HepG2 (cell line): ENCODE data around the gene BTD. TPM values are rescaled to one million over a fixed set of nuclear protein-coding genes. Genes with fewer than 3 reads are reported as not detected.

Experiments
- ATAC-seq: fragments of 200-7000 bp; cut with Tn5 transposase; 3 replicates; pipeline ENCODE4 v1.9.1; 2020; ENCODE audit warnings: mild to moderate bottlenecking, moderate library complexity
- BruUV-seq: library from RNA; stranded (reverse); fragments of 400-500 nt; replicated peaks from 2 replicates; lab custom pipeline; 2021; lab: Mats Ljungman, UMichigan
- CTCF ChIA-PET: fragments of 300-600 bp; formaldehyde crosslinking; extraction: SDS; loops from one replicate; lab custom pipeline; 2021; ENCODE audit warnings: low total read pairs, inconsistent platforms, low intra/inter-chr PET ratio; lab: Yijun Ruan, JAX
- POLR2A ChIA-PET: fragments of 350-600 bp; sonication (Branson Sonifier 250); formaldehyde crosslinking; loops from one replicate; lab custom pipeline; 2020; ENCODE audit warnings: antibody characterized with exemption, inconsistent platforms; lab: Yijun Ruan, JAX
- DNase-seq: peaks from one replicate; pipeline ENCODE4 v3.0.0-alpha.2; 2015; ENCODE audit warnings: low spot score
- FAIRE-seq: peaks from 3 replicates; lab custom pipeline; 2011; peaks lifted over from hg19 to GRCh38; lab: Jason Lieb, UNC
- H2AFZ ChIP-seq: one replicate; pipeline ENCODE4 v1.6.1; 2011; ENCODE audit warnings: low read length, inconsistent platforms
- H3K27ac ChIP-seq: fragments of 300-600 bp; 3 replicates; pipeline ENCODE4 v1.8.0; 2011; ENCODE audit warnings: mixed run types, mild to moderate bottlenecking, mixed read lengths, low read length, inconsistent platforms; ENCODE audit not compliant: insufficient read depth; ENCODE audit errors: extremely low read length
- H3K27me3 ChIP-seq, 2 experiments: fragments of 200-600 bp in 1 of 2; 2 replicates in 1 of 2; 3 replicates in 1 of 2; pipeline versions ENCODE4 v1.6.0 to v1.8.0; 2011; ENCODE audit warnings: low read length in 2 of 2, mild to moderate bottlenecking in 2 of 2, moderate library complexity in 2 of 2, inconsistent platforms in 1 of 2; ENCODE audit not compliant: insufficient read depth in 2 of 2, control insufficient read depth in 1 of 2
- H3K36me3 ChIP-seq, 2 experiments: fragments of 200-600 bp in 1 of 2; replicated peaks in 1 of 2; 2 replicates in 1 of 2; 3 replicates in 1 of 2; pipeline versions ENCODE4 v1.5.1 to v1.8.0; 2011; ENCODE audit warnings: low read length in 2 of 2, inconsistent platforms in 1 of 2; ENCODE audit not compliant: insufficient read depth in 2 of 2, control insufficient read depth in 1 of 2
- H3K4me1 ChIP-seq: 2 replicates; pipeline ENCODE4 v1.5.1; 2012; ENCODE audit warnings: low read length, inconsistent platforms; ENCODE audit not compliant: insufficient read depth
- H3K4me2 ChIP-seq: 2 replicates; pipeline ENCODE4 v1.6.0; 2011; ENCODE audit warnings: low read depth, low read length, inconsistent platforms
- H3K4me3 ChIP-seq, 3 experiments: fragments of 200-600 bp in 1 of 3; sonication (generic), shearing (Covaris generic) in 1 of 3; replicated peaks in 1 of 3; 2 replicates each; pipeline ENCODE4 v1.5.1; 2011 to 2016; ENCODE audit warnings: low read length in 3 of 3, inconsistent platforms in 2 of 3, low read depth in 2 of 3, mild to moderate bottlenecking in 2 of 3, control low read depth in 1 of 3, mixed read lengths in 1 of 3; ENCODE audit not compliant: insufficient read depth in 1 of 3
- H3K79me2 ChIP-seq: one replicate; pipeline ENCODE4 v1.6.1; 2011; ENCODE audit warnings: low read length, inconsistent platforms; ENCODE audit not compliant: insufficient read depth
- H3K9ac ChIP-seq: 2 replicates; pipeline ENCODE4 v1.6.0; 2011; ENCODE audit warnings: mild to moderate bottlenecking, low read depth, low read length, inconsistent platforms; ENCODE audit not compliant: insufficient read depth
- H3K9me3 ChIP-seq: 2 replicates; pipeline ENCODE4 v1.5.1; 2012; ENCODE audit warnings: mild to moderate bottlenecking, low read length
- H4K20me1 ChIP-seq: 2 replicates; pipeline ENCODE4 v1.6.0; 2011; ENCODE audit warnings: inconsistent platforms, mild to moderate bottlenecking, low read length, moderate library complexity; ENCODE audit not compliant: insufficient read depth
- ARNTL ChIP-seq: sonication (generic); formaldehyde crosslinking; IDR thresholded peaks from 2 replicates; pipeline ENCODE4 v1.4.0; 2020; ENCODE audit warnings: mild to moderate bottlenecking, missing genetic modification reagents
- CEBPB ChIP-seq: IDR thresholded peaks from 2 replicates; pipeline ENCODE4 v1.6.1; 2011; ENCODE audit warnings: low read depth, low read length, improper control_type of control experiment, borderline replicate concordance
- CEBPG ChIP-seq: IDR thresholded peaks from 2 replicates; pipeline ENCODE4 v1.6.1; 2016
- FOXK1 ChIP-seq: sonication (generic); formaldehyde crosslinking; IDR thresholded peaks from 2 replicates; pipeline ENCODE4 v1.4.0; 2020; ENCODE audit warnings: low read depth, missing genetic modification reagents, borderline replicate concordance
- RAD21 ChIP-seq: fragments of 450-650 bp; formaldehyde crosslinking; IDR thresholded peaks from 2 replicates; pipeline ENCODE4 v1.5.0; 2020; ENCODE audit warnings: mild to moderate bottlenecking
- SMC3 ChIP-seq: IDR thresholded peaks from 2 replicates; pipeline ENCODE4 v1.6.1; 2011; ENCODE audit warnings: low read length, improper control_type of control experiment
- STAG1 ChIP-seq: sonication (generic); formaldehyde crosslinking; IDR thresholded peaks from 2 replicates; pipeline ENCODE4 v1.4.0; 2020; ENCODE audit warnings: missing genetic modification reagents
- ZNF331 ChIP-seq: sonication (generic); formaldehyde crosslinking; IDR thresholded peaks from 2 replicates; pipeline ENCODE4 v1.4.0; 2020; ENCODE audit warnings: missing genetic modification reagents
- WGBS: methylation state at CpG from one replicate; pipeline ENCODE4 v1.1.6; 2017; ENCODE audit warnings: low lambda C conversion rate; 5-methylcytosine and 5-hydroxymethylcytosine counted together
- in situ Hi-C: cut with HindIII; loops from 2 replicates; pipeline ENCODE4 v1.10.0; 2017; ENCODE audit warnings: low pct_unique_long_range_greater_than_20kb; ENCODE audit not compliant: extremely low pct_ligation_motif_present
- intact Hi-C: fragments of 100-400 bp; cut with micrococcal nuclease; formaldehyde crosslinking; loops from one replicate; pipeline ENCODE4 v1.10.0; 2022; ENCODE audit not compliant: unreplicated experiment
- polyA plus RNA-seq, 8 experiments: library from polyadenylated mRNA; depleted of rRNA in 3 of 8; stranded (reverse) in 7 of 8; unstranded in 1 of 8; fragments of >200 nt; fragmentation: Illumina TruSeq in 4 of 8; extraction: Trizol in 4 of 8; gene quantifications; 2 replicates each; pipeline versions ENCODE4 v1.2.1 to v1.2.3, GENCODE V29; 2011 to 2016; ENCODE audit warnings: low read depth in 4 of 8, missing spikeins in 1 of 8, mixed read lengths in 1 of 8; ENCODE audit not compliant: insufficient read depth in 1 of 8
- total RNA-seq, 5 experiments: library from RNA; depleted of rRNA; stranded (reverse); fragments of >200 nt; fragmentation: Illumina TruSeq; extraction: Trizol; gene quantifications; 2 replicates each; pipeline ENCODE4 v1.2.3, GENCODE V29; 2016; ENCODE audit warnings: low read depth in 1 of 5
- TF ChIP-seq, protein P1 (sequence below), 2 experiments: sonication (generic) in 1 of 2; formaldehyde crosslinking in 1 of 2; IDR thresholded peaks; 2 replicates each; pipeline versions ENCODE4 v1.5.1 to v1.6.1; 2011 to 2020; ENCODE audit warnings: borderline replicate concordance in 1 of 2, low read depth in 1 of 2, low read length in 1 of 2, mild to moderate bottlenecking in 1 of 2, missing genetic modification reagents in 1 of 2, moderate library complexity in 1 of 2
- TF ChIP-seq, protein P2 (sequence below): sonication (generic); formaldehyde crosslinking; IDR thresholded peaks from 2 replicates; pipeline ENCODE4 v1.4.0; 2020; ENCODE audit warnings: missing genetic modification reagents
- TF ChIP-seq, protein P3 (sequence below): sonication (generic); formaldehyde crosslinking; IDR thresholded peaks from 2 replicates; pipeline ENCODE4 v1.9.0; 2021; ENCODE audit warnings: missing genetic modification reagents, mild to moderate bottlenecking, borderline replicate concordance
- TF ChIP-seq, protein P4 (sequence below): sonication (generic); formaldehyde crosslinking; IDR thresholded peaks from 2 replicates; pipeline ENCODE4 v1.5.0; 2020; ENCODE audit warnings: mild to moderate bottlenecking, missing genetic modification reagents, moderate library complexity
- TF ChIP-seq, protein P5 (sequence below): IDR thresholded peaks from 2 replicates; pipeline ENCODE4 v1.6.1; 2016; ENCODE audit warnings: low read depth

Gene BTD
- total and polyA plus RNA-seq, 2 of the 13 experiments (the other 11 are each of a cell fraction or from before 2014, with no cell fraction given), result 15.7 to 35.5 TPM

DNA sequence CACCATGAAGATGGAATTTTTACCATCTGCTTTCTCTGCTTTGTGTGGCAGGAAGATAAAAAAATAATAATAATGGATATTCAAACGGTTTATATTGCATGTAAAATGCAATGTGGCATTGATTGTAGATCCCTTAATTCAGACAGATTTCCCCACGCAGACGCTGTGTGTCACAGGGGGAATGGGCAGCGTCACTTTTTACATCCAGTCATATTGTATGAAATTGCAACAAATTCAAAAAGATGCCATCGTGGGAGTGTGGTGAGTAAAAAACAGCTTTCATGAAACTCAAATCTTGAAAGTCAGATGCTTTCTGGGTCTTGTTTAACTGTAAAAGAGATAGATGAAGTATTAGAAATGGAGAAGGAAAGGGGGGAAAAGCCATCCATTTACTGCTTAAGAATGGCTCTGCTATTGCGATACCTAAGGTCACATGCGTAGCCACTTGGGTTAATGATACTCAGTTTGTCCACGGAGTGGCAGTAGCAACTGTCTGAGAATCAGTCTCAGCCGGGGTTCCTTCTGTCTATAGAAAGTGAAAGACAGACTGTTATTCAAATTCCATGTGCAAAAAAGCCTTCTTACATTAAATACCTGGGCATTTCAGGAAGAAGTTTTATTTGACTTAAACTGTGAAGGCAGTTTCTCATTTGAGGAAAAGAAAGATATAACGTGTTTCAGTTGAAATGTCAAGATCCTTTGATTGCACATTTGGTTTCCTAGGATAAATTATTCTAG is 28.5 kb downstream of the BTD start:
- ATAC-seq (peak; percentile 98), FAIRE-seq (peak; percentile 81), DNase-seq (peak; percentile 62)
- H3K79me2 ChIP-seq, result no peaks in the 10 kb centered on the region
- H3K4me2 ChIP-seq, result peak overlapping the region; percentile 39; the same call in 1 of the 2 replicates
- no peak overlapping the region for H3K27ac ChIP-seq
- no TSS peak for BruUV-seq
- no peaks in the 10 kb centered on the region for H3K27me3 ChIP-seq
- no peak overlapping the region for H3K9ac ChIP-seq
- peaks cover 13% of the 10 kb centered on the region for H3K4me1 ChIP-seq
- CTCF ChIA-PET, result interaction anchor here (1.3 kb wide), 1 partner anchor 617 kb away, joined by 5 read pairs; no protein-coding TSS in a partner anchor
- H3K9me3 ChIP-seq, result no peaks in the 10 kb centered on the region
- POLR2A ChIA-PET, result interaction anchor here (0.7 kb wide), 1 partner anchor 29 kb away, joined by 4 read pairs; the partner anchor contains the start of genes BTD and HACL1
- no peak overlapping the region for H3K4me3 ChIP-seq
- H3K36me3 ChIP-seq, result no peaks in the 10 kb centered on the region
- intact Hi-C loops (loop anchor here (1.0 to 5.0 kb wide), 4 partner anchors 29 to 547 kb away; partner anchors contain the start of genes BTD and HACL1), in situ Hi-C loops (loop anchor here (25.0 kb wide), 1 partner anchor 607 kb away; no protein-coding TSS in a partner anchor)
- H2AFZ ChIP-seq, result no peak overlapping the region
- no peaks in the 10 kb centered on the region for H4K20me1 ChIP-seq
- WGBS, result 56% methylated on average over 10 of the region's 10 CpGs
- TF ChIP-seq, protein P1, sequence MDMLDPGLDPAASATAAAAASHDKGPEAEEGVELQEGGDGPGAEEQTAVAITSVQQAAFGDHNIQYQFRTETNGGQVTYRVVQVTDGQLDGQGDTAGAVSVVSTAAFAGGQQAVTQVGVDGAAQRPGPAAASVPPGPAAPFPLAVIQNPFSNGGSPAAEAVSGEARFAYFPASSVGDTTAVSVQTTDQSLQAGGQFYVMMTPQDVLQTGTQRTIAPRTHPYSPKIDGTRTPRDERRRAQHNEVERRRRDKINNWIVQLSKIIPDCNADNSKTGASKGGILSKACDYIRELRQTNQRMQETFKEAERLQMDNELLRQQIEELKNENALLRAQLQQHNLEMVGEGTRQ (IDR thresholded peaks at IDR 0.05; ENCODE audit: low read depth, low read length), result no peak; the same call in 1 of the 2 replicates
- TF ChIP-seq, protein P1 (CRISPR knock-in tag; IDR thresholded peaks at IDR 0.05; ENCODE audit: borderline replicate concordance), result peak; percentile 13; the same call in 1 of the 2 replicates
- TF ChIP-seq ARNTL (CRISPR knock-in tag), result 0 out of 2 replicates have a peak, but pooled peaks have one; percentile 47
- TF ChIP-seq, protein P2, sequence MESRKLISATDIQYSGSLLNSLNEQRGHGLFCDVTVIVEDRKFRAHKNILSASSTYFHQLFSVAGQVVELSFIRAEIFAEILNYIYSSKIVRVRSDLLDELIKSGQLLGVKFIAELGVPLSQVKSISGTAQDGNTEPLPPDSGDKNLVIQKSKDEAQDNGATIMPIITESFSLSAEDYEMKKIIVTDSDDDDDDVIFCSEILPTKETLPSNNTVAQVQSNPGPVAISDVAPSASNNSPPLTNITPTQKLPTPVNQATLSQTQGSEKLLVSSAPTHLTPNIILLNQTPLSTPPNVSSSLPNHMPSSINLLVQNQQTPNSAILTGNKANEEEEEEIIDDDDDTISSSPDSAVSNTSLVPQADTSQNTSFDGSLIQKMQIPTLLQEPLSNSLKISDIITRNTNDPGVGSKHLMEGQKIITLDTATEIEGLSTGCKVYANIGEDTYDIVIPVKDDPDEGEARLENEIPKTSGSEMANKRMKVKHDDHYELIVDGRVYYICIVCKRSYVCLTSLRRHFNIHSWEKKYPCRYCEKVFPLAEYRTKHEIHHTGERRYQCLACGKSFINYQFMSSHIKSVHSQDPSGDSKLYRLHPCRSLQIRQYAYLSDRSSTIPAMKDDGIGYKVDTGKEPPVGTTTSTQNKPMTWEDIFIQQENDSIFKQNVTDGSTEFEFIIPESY (CRISPR knock-in tag), result peak; percentile 83
- TF ChIP-seq CEBPG (CRISPR knock-in tag), result peak; percentile 58
- TF ChIP-seq, protein P3, sequence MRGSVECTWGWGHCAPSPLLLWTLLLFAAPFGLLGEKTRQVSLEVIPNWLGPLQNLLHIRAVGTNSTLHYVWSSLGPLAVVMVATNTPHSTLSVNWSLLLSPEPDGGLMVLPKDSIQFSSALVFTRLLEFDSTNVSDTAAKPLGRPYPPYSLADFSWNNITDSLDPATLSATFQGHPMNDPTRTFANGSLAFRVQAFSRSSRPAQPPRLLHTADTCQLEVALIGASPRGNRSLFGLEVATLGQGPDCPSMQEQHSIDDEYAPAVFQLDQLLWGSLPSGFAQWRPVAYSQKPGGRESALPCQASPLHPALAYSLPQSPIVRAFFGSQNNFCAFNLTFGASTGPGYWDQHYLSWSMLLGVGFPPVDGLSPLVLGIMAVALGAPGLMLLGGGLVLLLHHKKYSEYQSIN (CRISPR knock-in tag), result no peak
- no peak for TF ChIP-seq FOXK1 (CRISPR knock-in tag)
- peak; percentile 55 for TF ChIP-seq RAD21 (CRISPR knock-in tag)
- 0 out of 2 replicates have a peak, but pooled peaks have one; percentile 33 for TF ChIP-seq ZNF331 (CRISPR knock-in tag)
- TF ChIP-seq SMC3, result peak; percentile 72
- TF ChIP-seq STAG1 (CRISPR knock-in tag), result peak; percentile 76
- TF ChIP-seq, protein P4, sequence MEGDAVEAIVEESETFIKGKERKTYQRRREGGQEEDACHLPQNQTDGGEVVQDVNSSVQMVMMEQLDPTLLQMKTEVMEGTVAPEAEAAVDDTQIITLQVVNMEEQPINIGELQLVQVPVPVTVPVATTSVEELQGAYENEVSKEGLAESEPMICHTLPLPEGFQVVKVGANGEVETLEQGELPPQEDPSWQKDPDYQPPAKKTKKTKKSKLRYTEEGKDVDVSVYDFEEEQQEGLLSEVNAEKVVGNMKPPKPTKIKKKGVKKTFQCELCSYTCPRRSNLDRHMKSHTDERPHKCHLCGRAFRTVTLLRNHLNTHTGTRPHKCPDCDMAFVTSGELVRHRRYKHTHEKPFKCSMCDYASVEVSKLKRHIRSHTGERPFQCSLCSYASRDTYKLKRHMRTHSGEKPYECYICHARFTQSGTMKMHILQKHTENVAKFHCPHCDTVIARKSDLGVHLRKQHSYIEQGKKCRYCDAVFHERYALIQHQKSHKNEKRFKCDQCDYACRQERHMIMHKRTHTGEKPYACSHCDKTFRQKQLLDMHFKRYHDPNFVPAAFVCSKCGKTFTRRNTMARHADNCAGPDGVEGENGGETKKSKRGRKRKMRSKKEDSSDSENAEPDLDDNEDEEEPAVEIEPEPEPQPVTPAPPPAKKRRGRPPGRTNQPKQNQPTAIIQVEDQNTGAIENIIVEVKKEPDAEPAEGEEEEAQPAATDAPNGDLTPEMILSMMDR (CRISPR knock-in tag), result peak; percentile 77
- TF ChIP-seq, protein P5, sequence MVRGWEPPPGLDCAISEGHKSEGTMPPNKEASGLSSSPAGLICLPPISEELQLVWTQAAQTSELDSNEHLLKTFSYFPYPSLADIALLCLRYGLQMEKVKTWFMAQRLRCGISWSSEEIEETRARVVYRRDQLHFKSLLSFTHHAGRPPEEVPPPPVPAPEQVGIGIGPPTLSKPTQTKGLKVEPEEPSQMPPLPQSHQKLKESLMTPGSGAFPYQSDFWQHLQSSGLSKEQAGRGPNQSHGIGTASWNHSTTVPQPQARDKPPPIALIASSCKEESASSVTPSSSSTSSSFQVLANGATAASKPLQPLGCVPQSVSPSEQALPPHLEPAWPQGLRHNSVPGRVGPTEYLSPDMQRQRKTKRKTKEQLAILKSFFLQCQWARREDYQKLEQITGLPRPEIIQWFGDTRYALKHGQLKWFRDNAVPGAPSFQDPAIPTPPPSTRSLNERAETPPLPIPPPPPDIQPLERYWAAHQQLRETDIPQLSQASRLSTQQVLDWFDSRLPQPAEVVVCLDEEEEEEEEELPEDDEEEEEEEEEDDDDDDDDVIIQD (CRISPR knock-in tag), result 0 out of 2 replicates have a peak, but pooled peaks have one; percentile 17
- peak; percentile 29; the same call in 1 of the 2 replicates for TF ChIP-seq CEBPB
